ENCODE measurements around the gene RAB43.
"Not testable (repeated sequence)": the region's sequence is repeated elsewhere in the genome, so short reads cannot be mapped to it uniquely, and the experiment has no call there.

Gene RAB43

DNA sequence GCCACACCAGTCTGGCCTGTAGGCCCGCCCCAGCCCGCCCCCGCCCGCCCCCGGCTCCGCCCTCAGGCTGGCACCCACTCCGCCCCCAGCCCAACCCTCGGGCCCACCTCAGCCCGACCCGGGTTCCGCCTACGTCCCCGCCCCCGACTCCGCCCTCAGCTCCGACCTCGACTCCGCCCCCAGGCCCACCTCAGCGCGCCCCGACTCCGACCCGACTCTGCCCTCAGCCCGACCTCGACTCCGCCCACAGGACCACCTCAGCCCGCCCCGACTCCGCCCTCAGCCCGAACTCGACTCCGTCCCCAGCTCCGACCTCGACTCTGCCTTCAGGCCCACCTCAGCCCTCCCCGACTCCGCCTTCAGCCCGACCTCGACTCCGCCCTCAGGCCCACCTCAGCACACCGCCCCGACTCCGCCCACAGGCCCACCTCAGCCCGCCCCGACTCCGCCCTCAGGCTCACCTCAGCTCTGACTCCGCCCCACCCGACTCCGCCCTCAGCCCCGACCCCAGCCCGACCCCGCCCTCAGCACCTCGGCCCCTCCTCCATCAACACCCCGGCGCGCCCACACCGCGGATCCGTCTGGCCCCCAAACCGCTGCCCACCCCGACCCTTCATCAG is at the start of gene RAB43:
RAB43 (minus strand) TSS at position 13 of the 620 bp plus-strand sequence. CDS start 315 bp downstream, outside the sequence.
- peak; percentile 86 for DNase-seq

DNA sequence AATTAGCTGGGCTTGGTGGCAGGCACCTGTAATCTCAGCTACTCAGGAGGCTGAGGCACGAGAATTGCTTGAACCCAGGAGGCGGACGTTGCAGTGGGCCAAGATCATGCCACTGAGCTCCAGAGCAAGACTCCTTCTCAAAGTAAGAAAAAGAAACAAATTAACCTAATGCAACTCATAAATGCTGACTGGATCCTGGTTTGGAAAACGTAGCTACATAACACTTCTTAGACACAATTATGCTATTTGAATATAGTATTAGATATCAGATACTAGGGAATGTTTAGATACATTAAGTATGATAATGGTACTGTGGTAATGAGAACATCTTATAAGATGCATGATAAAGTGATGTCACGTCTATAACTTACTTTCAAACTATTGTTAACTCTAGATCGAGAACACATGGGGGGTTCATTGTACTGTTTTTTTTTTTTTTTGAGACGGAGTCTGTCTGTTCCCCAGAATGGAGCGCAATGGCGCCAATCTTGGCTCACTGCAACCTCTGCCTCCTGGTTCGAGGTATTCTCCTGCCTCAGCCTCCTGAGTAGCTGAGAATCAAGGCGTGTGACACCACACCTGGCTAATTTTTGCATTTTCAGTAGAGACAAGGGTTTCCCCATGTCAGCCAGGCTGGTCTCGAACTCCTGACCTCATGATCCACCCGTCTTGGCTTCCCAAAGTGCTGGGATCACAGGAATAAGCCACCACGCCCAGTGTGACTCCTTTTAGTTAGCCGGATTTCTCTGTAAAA is 45.2 kb upstream of the RAB43 start:
- no peak for DNase-seq

DNA sequence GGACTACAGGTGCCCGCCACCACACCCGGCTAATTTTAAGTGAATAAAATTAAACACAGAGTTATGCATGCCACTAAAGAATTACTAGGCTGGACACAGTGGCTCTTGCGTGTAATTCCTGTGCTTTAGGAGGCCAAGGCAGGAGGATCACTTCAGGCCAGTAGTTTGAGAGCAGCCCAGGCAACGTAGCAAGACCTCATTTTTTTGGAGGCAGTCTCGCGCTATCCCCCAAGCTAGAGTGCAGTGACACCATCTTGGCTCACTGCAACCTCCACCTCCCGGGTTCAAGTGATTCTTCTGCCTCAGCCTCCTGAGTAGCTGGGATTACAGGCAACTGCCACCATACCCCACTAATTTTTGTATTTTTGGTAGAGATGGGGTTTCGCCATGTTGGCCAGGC is 44.0 kb upstream of the RAB43 start:
- DNase-seq = not testable (repeated sequence)

DNA sequence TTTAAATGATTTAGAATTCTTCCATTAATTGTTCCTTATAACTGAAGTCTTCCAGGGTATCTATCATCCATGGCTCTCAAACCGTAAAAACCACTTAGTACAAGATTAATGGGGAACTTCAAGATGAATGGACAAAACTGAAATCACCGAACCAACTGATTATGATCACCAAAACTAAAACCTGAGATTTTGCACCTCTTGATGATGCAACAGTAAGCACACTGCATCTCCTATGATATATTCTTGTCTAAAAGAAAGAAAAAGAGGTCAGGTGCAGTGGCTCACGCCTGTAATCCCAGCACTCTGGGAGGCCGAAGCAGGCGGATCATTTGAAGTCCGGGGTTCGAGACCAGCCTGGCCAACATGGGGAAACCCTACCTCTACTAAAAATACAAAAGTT is 42.9 kb upstream of the RAB43 start:
- no peak for DNase-seq

DNA sequence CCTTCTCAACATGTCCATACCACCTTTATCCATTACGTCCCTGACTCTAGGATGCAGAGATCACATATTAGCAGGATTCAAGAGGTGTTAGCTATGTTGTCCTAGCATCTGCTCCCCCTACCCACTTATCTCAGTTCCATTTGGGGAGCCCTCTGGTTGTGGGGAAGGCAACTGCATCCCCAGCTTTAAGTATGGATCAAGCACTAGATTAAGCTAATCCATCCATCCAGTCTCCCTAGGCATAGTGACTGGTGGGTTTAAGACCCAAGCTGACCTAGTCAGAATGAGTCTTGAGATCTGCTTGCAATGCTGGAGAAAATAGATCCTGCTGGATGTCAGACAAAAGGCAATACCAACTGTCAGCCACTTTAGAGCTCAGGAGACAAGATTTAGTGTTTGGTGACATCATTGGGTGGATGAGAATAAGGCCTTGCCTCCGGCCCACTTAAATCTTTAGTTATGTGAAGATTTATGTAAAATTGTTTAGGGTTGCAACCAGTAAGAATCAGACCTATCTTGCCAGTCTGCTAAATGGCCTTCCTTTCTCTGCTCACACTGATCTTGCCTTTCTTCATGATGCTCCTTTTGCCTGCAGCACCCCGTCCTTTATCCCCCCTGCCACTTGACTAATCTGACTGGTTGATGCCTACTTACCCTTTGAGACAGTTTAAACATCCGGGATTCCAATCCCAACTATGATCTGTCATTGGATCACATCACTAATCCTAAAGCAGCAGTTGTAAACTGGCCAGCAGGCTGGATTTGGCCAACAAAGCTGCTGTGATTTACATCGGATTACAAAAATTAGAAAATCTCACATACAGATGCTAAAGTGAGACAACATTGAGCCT is 41.4 kb upstream of the RAB43 start:
- DNase-seq = no peak

DNA sequence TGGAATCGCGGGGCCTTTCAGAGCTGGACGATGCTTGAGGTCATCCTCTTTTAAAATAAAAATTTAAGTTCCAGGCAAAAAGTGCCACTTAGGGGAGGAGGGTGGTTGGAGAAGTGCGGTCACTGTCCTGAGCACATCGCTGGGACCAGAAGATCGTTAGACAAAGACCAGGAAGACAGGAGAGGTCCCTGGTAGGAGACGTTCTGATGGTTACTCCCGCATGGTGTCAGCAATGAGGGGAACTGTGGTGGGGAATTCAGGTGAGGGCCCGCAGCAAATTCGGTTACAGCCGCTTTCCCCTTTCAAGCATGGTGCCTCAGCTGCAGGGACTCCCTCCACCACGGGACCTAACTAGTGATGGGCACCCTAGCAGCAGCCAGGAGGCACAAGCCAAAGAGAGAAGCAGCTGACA is 40.3 kb upstream of the RAB43 start:
- DNase-seq = peak; percentile 37

DNA sequence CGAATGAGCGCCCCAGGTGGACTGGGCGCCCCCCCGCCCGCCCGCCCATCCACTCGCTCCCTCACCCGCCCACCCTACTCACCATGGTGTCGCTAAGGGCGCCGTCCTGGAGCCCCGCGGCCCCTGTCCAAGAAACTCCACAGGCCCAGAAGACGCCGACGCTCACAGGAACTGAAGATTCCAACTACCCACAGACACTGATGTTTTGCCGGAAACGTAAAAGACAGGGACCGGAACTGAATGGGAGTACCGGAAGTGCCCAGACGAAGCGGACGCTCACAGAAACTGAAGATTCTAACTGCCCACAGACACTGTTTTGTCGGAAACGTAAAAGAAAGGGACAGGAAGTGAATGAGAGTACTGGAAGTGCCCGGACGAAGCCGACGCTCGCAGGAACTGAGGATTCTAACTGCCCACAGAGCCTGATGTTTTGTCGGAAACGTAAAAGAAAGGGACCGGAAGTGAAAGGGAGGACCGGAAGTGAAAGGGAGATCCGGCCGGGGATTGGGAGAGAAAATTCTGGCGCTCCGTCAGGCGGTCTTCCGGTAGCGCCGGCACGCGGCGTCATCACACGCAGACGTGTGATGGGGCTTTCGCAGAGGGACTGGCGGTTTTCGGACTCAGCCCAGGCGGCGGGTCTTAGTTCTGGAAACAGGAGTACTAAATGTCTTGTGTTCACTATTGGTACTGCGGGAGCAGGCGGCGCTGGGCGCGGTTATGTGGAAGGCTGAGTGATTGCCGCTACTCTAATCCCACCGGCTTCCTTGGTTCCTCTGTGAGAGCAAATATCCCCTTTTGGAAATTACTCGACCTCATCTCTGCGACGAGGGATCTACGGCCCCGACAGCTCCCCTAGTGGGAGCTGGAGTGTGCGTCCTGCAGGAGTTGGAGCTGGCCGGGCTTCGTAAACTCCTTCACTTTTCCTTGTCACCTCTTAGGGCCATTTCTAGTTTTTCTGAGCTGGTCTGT is 39.6 kb upstream of the RAB43 start, which contains the start of gene ISY1:
ISY1 (minus strand) TSS at position 173 of the 969 bp plus-strand sequence; CDS start at position 85, 88 bp downstream.
- peak; percentile 91 for DNase-seq

DNA sequence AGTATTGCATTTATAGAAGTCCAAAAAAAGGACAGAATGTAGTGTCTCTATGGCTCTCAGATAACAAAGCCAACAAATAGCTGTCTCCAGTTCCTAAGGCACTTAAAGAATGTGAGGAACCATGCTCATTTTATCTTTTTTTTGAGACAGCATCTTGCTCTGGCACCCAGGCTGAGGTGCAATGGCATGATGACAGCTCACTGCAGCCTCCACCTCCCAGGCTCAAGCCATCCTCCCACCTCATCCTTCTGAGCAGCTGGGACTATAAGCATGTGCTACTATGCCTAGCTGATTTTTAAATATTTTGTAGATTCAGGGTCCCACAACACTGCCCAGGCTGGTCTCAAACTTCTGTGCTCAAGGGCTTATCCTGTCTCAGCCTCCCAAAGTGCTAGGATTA is 23.2 kb upstream of the RAB43 start:
- DNase-seq = no peak

DNA sequence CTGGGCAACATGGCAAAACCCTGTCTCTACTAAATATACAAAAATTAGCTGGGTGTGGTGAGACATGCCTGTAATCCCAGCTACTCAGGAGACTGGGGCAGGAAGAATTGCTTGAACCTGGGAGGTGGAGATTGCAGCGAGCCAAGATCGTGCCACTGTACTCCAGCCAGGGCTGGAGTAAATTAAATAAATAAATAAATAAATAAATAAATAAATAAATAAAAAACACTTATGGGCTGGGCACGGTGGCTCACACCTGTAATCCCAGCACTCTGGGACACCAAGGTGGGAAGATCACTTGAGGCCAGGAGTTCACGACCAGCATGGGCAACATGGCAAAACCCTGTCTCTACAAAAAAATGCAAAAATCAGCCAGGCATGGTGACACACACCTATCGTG is 19.4 kb upstream of the RAB43 start:
- not testable (repeated sequence) for DNase-seq

DNA sequence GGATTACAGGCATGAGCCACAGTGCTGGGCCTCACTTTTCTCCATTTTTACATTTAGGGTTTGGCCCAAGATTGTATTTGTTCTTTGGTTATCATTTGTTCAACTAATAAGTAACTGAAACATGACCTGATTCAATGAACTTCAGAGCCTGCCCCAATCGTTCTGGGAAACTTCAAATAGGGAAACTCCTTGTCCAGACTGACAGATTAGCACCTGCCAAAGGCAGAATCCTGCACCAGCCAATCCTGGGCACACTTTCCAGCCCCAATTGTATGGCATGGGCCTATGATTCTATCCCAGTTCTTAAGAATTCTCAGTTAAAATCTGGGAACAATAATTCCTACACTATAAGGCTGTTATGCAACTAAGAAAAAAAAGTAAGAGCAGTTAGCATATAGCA is 18.3 kb upstream of the RAB43 start:
- no peak for DNase-seq

DNA sequence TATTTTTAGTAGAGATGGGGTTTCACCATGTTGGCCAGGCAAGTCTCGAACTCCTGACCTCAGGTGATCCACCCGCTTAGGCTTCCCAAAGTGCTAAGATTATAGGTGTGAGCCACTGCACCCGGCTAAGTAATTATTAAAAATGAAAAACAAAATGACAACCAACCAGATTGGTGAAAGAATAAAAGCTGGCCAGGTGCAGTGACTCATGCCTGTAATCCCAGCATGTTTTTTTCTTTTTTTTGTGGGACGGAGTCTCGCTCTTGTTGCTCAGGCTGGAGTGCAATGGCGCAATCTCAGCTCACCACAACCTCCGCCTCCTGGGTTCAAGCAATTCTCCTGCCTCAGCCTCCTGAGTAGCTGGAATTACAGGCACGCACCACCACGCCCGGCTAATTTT is 14.7 kb upstream of the RAB43 start:
- not testable (repeated sequence) for DNase-seq

DNA sequence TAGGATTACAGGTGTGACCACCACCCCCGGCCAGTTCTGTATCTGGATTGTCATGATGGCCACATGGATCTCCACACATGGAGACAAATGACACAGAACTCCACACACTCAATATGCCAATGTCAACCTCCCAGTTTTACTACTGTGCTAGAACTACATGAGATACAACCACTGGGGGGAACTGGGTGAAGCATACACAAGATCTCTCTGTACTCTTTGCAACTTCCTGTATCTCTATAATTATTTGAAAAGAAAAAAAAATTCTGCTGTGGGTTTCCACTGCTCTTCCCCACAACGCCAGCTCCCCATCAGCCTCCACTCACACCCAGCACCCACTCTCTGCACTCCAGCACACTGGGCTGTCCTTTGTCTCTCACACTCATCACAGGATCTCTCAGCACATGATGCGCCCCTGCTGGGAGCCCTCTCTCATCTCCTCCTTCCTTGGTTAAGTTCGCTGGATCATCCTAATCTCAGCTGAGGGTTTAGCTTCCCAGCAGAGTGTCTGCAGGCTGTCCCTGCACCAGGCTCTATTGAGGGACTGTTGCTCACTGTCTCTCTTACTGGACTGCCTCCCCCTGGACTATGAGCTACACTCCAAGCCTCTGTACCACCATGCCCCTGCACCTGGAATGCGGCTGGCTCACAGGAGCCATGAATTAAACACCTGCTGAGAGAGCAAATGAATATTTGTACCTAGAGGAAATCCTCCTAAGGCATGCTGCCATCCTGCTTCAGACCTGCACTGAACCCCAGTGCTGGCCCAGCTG is 10.7 kb upstream of the RAB43 start:
- no peak for DNase-seq

DNA sequence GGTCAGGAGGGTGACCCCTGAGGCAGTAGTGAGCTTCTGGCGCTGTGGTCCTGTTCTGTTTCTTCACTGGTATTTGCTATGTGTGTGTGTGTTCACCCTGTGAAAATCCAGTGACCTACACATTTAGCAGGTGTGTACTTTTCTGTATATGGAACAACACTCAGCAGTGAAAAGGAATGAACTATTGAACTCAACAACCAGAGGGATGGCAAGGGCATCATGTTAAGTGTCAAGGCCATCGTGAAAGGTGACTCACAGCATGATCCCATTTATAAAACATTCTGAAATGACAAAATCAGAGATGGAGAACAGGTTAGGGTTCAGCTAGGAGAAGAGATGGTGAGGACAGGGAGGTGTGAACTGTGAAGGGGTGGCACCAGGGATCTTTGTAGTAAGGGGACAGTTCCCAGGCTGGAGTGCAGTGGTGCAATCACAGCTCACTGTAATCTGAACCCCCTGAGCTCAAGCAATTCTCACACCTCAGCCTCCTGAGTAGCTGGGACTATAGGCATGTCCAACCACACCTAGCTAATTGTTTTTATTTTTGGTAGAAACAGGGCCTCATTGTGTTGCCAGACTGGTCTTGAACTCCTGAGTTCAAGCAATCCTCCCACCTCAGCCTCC is 10.0 kb upstream of the RAB43 start:
- DNase-seq = no peak

DNA sequence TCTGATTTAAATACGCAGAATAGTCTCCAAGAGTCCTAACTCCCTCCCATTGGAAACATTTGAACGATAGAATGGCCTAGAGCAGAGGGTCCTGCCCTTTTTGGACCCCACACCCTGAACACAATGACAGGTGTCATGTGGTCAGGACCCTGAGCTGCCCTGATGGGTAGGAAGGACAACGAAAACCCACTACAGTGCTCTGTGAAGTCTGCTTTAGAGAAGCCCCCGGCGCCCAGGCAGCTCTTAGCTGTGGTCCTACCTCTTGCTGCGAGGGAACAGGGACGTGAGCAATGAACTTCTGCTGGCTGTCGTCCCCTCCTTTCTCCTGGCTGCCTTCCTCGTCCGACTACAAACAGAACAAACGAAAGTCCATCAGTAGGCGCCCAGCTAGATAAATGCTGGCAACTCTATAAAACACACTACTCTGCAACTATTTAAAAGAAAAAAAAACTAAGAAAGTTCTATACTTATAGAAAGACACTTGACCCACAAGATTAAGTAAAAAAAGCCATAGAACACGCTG is 8.7 kb upstream of the RAB43 start:
- DNase-seq = no peak

DNA sequence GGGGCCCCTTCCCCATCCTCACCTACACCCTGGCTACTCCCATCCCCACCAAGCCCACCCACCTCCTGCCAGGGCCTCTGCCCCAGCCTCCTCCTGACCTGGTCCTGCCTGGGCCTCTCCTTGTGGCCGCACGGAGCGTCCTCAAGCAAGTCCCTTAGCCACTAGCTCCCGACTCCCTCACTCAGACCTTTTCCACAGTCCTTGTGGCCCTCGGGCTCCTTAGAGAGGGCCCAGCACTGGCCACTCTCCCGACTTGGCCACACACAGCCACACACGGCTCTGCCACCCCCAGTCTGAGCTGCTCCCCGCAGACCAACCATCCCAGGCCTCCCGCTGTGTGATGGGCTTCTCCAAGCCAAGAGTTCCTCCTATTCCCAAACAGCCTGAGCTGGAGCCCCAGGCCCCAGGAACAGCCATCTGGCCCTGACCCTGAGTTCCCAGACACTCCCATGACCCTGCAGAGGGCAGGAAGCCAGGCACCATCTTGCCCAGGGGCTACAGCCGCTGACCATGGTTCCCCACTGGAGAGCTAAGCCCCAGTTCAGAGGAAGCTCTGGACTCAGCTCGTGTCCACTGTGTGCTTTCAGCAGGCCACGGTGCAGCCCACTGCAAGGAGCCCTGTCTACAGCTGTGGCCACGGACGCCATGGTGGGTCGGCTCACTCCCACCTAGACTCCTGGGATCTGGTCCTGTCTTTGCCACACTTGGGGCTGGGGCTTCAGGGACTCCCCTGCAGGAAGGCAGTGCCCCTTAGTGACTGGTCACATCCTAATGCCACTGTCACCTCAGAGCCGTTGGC is 7.0 kb upstream of the RAB43 start:
- DNase-seq = no peak

DNA sequence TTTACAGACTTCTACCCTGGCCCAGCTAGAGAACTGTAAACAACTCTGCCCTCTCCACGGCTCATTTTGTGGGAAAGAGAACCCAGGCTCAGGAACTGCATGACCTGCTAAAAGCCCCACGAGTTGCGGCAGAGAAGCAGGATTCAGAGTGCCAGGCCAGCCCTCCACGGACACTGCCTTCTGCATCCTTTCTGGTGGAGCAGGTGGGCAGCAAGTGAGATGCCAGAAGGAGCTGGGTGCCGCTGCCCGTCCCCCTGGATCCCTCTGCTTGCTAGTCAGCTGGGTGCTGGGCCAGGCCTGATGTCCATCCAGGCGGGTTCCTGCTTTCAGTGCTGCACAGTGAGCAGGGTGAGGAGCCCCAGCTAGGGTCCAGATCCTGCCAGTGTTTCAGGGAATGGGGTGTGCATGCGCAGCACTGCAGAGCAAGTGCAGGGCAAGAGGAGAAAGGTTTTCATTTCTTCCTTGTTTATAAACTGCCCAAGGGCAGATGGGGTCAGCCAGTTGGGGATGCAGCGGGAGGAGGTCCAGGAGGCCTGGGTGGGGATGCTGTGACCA is 5.2 kb upstream of the RAB43 start:
- no peak for DNase-seq

DNA sequence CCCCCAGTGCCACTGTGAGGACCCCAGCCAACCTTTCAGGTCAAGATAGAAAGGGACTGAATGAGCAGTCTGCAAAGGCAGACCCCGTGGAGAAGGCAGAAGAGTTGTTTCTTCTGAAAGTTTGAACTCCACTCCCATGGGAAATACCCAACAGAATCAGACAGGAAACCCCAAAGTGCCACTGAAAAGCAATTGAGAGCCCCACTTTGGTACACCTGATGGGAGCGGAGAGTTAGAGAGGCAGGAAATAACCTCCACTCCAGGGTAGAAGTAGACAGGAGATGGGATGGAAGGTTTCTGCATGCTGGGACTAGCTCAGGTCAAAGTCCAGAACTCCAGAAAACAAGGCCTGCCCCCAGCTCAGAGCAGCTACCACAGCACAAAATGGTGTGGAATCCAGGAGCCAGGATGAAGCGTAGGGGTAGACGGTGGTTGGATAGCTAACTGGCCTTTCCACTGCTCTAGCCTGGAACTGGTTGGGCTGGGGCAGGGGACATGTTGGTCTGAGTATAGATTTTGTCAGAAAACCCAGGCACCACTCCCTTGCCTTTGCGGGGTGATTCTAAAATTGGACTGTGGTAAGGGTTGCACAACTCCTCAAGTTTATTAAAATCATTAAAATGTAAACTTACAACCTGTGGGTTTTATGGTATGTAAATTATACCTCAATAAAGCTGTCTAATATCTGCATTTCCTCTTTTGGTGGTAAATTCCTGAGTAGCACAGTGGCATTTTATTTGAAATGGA is 1.9 kb upstream of the RAB43 start:
- DNase-seq = no peak

DNA sequence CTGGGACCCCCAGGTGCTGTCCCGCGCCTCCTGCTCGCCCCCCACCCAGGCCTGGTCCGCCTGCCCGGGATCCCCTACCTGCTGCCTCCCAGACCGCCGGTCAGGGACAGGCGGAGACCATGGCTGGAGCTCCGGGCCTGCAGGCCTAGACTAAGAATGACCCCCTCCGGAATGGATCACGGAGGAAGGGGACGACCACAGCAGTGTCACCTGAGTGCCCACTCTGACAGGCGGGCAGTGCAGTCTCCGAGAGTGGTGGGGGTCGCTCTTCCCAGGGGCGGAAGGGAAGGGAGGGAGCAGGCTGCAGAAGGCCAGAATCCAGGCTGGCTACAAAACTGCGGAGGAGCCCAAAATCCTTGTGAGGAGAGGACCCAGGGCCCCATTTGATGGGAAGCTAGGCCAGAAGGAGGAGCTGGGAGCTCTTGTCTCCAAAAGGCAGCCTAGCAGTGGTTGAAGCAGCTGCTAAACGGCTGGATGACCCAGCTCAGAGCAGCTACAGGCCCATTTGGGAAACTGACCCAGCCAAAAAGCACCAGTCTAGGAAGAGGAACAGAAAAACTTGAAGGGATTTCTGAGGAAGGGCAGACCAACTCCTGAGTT is 908 bp upstream of the RAB43 start:
- no peak for DNase-seq

All from stimulated activated CD4-positive, alpha-beta T cell treated with anti-CD3 and anti-CD28 coated beads, Interleukin-1b, Interleukin-23, amount 100 ng/mL, for 48 hours (primary cell).